Activated naive CD8-positive, alpha-beta T cell (primary cell): Measurements from ENCODE around the gene C1QTNF5.
"Not testable (repeated sequence)": the region's sequence is repeated elsewhere in the genome, so short reads cannot be mapped to it uniquely, and the experiment has no call there.

Experiments used
- H3K27ac Mint-ChIP-seq: one replicate; pipeline ENCODE4 v1.8.0; 2021; ENCODE audit warnings: mixed read lengths
- H3K27me3 Mint-ChIP-seq: one replicate; pipeline ENCODE4 v1.8.0; 2021; ENCODE audit warnings: mixed read lengths
- H3K36me3 Mint-ChIP-seq: one replicate; pipeline ENCODE4 v1.8.0; 2021; ENCODE audit warnings: mixed read lengths
- H3K4me1 Mint-ChIP-seq: one replicate; pipeline ENCODE4 v1.8.0; 2021; ENCODE audit warnings: low read depth, mixed read lengths
- H3K4me3 Mint-ChIP-seq: one replicate; pipeline ENCODE4 v1.8.0; 2021; ENCODE audit warnings: mild to moderate bottlenecking, mixed read lengths
- H3K9me3 Mint-ChIP-seq: one replicate; pipeline ENCODE4 v1.8.0; 2021; ENCODE audit warnings: low read depth, mixed read lengths

C1QTNF5 gene, protein sequence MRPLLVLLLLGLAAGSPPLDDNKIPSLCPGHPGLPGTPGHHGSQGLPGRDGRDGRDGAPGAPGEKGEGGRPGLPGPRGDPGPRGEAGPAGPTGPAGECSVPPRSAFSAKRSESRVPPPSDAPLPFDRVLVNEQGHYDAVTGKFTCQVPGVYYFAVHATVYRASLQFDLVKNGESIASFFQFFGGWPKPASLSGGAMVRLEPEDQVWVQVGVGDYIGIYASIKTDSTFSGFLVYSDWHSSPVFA

DNA sequence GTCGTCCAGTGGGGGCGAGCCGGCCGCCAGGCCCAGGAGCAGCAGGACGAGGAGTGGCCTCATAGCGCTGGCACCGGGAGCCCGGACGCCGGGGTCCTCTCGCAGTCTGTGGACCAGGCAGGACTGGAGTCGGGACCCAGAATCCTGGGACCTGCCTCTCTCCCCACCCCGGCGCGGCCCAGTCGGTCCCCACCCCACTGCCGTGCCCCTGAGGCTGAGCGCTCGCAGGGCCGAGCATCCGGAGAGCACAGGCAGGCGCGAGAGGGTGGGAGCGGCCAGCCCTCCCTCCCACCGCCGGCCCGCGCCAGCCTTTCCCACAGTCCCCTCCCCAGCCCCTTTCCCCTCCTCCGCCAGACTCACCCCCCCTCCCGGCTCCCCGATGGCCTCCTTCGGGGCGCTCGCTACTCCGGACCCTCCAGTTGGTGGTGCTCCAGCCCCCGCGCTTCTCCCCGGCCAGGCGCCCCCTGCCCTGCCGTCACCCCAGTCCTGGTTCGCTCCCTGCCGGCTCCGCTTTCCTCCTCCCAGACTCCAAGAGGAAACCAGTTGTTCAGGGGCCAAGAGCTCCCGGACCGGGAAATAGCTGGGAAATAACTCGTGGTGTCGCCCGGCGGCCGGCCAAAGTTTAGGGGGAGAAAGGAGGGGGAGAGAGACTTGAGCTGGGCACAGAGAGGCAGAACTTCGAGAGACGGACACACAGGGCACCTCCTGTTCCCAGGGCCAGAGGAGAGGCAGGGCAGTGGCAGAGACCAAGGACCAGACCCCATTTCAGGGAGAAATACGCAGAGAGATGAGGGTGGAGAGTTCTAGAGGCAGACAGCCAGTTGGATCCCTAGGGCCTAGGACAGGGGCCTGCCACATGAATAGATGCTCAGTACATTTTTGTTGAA, at the start of gene C1QTNF5:
C1QTNF5 (minus strand) TSS at position 549 of the 887 bp plus-strand sequence; CDS start at position 63, 486 bp downstream.
- peaks cover 18% of the 10 kb centered on the region for H3K27me3 Mint-ChIP-seq
- H3K36me3 Mint-ChIP-seq: no peaks in the 10 kb centered on the region
- H3K4me3 Mint-ChIP-seq: peak within 1 kb of the TSS; percentile 51
- peaks cover 26% of the 10 kb centered on the region for H3K4me1 Mint-ChIP-seq
- H3K9me3 Mint-ChIP-seq: no peaks in the 10 kb centered on the region
- H3K27ac Mint-ChIP-seq: no peak within 1 kb of the TSS

GRCh38 chr11:119389611-119390254, 49.0 kb upstream of the C1QTNF5 start:
- no peaks in the 10 kb centered on the region for H3K4me1 Mint-ChIP-seq
- peaks cover 10% of the 10 kb centered on the region for H3K27me3 Mint-ChIP-seq
- no peak overlapping the region for H3K27ac Mint-ChIP-seq

DNA sequence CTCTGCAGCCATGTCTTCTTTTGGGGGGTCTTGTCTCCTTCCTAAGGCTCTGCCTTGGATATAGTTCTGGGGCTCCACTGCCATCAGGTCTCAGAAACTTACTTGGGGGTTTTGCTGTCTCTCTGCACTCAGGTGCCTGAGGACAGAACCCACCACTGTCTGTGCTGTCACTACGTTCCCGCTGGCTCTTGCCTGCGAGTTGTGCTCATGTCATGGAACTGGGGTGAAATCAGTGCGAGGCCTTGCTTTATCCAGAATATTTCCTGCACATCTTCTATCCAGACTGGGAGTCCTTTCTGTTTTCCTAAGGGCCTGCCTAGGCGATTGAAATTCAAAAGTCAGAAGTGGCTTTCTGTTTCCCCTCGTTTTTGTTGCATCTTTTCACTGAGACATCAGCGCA, 47.4 kb upstream of the C1QTNF5 start:
- Mint-ChIP-seq H3K4me3 (no peak overlapping the region), H3K27me3 (peaks cover 6% of the 10 kb centered on the region), H3K27ac (no peak overlapping the region), H3K9me3 (no peaks in the 10 kb centered on the region), H3K4me1 (no peaks in the 10 kb centered on the region), H3K36me3 (no peaks in the 10 kb centered on the region)

More at GRCh38 chr11:119389611-119390254, 49.0 kb upstream of the C1QTNF5 start:
- Mint-ChIP-seq H3K9me3 (no peaks in the 10 kb centered on the region), H3K36me3 (no peaks in the 10 kb centered on the region), H3K4me3 (no peak overlapping the region)

- H3K27ac Mint-ChIP-seq: no peak overlapping the region
- H3K4me3 Mint-ChIP-seq: no peak overlapping the region
- H3K36me3 Mint-ChIP-seq: no peaks in the 10 kb centered on the region
- peaks cover 10% of the 10 kb centered on the region for H3K4me1 Mint-ChIP-seq
- H3K9me3 Mint-ChIP-seq: no peaks in the 10 kb centered on the region
- peaks cover 5% of the 10 kb centered on the region for H3K27me3 Mint-ChIP-seq
These were observed 43.6 kb upstream of the C1QTNF5 start for GRCh38 chr11:119384332-119384731.

DNA sequence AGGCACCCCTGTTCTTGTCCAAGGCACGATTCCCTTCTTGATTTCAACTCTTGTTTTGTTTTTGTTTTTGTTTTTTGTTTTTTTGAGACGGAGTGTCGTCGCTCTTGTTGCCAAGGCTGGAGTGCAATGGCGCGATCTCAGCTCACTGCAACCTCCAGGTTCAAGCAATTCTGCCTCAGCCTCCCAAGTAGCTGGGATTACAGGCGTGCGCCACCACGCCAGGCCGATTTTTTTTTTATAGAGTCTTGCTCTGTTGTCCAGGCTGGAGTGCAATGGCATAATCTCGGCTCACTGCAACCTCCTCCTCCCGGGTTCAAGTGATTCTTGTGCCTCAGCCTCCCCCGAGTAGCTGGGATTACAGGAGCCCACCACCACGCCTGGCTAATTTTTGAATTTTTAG, 41.8 kb upstream of the C1QTNF5 start:
- not testable (repeated sequence) for H3K4me3 Mint-ChIP-seq, H3K27me3 Mint-ChIP-seq, H3K9me3 Mint-ChIP-seq, H3K27ac Mint-ChIP-seq, H3K36me3 Mint-ChIP-seq
- peaks cover 10% of the 10 kb centered on the region for H3K4me1 Mint-ChIP-seq

DNA sequence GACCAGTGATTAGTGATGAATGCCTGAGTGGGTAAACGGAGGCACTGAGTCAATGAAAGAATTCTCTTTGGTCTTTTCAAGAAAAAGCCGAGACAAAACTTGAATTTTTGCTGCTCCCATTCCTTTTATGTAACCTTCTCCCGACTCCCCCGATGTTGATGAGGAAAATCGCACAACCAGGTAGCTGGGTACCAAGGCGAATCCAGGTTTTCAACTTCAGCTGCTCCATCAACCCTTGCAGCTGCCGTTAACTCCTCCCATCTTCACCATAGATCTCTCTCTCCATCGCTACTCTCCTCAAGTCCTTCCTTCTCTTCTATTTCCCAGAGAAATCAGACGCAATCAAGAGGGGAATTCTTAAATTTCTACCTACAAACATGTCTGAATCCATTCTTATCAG, 41.4 kb upstream of the C1QTNF5 start:
- Mint-ChIP-seq H3K4me1 (peaks cover 10% of the 10 kb centered on the region), H3K27ac (no peak overlapping the region), H3K27me3 (no peaks in the 10 kb centered on the region), H3K36me3 (no peaks in the 10 kb centered on the region), H3K4me3 (no peak overlapping the region), H3K9me3 (no peaks in the 10 kb centered on the region)

DNA sequence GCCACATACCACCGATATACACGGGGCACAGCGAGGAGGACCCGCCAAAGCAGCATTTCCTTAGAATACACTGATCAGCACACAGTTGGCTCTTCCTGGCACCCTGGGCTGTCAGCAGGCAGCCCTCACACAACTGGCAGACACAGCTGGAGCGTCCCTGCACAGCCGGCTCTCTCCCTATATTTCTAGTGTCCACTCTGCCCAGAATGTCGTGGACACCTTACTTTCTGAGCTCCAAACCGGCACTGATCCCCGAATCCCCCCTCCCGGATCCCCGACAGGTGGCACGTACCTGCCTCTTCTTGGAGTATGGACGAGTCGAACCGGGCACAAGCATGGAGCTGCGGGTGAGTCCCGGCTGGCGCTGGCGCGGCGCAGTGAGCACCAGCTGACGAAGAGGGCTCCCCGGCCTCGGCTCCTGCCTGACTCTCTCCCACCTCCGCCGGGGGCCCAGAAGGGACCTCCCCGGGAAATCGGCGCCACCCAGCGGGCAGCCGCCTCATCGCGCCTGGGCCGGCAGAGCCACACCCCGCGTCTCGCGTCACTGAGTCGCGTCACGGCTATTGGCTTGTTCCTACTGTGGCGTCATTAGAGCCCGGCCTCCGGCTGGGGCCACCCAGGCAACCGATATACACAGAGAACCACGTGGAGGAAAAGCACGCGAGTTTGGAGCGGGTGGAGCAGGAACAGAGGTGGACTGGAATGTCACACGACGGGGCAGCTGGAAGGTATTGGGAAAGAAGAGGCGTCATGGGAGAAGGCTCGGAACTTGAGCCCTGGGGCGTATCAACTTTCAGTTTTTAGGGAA, 40.7 kb upstream of the C1QTNF5 start, which contains the start of gene USP2:
USP2 (minus strand) TSS at position 510 of the 808 bp plus-strand sequence. CDS start 8,210 bp downstream, outside the sequence.
- H3K27me3 Mint-ChIP-seq: no peaks in the 10 kb centered on the region
- no peaks in the 10 kb centered on the region for H3K9me3 Mint-ChIP-seq
- H3K4me3 Mint-ChIP-seq: no peak within 1 kb of the TSS
- peak within 1 kb of the TSS; percentile 80 for H3K27ac Mint-ChIP-seq
- peaks cover 10% of the 10 kb centered on the region for H3K4me1 Mint-ChIP-seq
- no peaks in the 10 kb centered on the region for H3K36me3 Mint-ChIP-seq

- Mint-ChIP-seq H3K27ac (no peak overlapping the region), H3K27me3 (no peaks in the 10 kb centered on the region), H3K4me3 (no peak overlapping the region), H3K36me3 (no peaks in the 10 kb centered on the region), H3K9me3 (no peaks in the 10 kb centered on the region), H3K4me1 (peaks cover 10% of the 10 kb centered on the region)
These were observed 40.1 kb upstream of the C1QTNF5 start for GRCh38 chr11:119380827-119381180.

DNA sequence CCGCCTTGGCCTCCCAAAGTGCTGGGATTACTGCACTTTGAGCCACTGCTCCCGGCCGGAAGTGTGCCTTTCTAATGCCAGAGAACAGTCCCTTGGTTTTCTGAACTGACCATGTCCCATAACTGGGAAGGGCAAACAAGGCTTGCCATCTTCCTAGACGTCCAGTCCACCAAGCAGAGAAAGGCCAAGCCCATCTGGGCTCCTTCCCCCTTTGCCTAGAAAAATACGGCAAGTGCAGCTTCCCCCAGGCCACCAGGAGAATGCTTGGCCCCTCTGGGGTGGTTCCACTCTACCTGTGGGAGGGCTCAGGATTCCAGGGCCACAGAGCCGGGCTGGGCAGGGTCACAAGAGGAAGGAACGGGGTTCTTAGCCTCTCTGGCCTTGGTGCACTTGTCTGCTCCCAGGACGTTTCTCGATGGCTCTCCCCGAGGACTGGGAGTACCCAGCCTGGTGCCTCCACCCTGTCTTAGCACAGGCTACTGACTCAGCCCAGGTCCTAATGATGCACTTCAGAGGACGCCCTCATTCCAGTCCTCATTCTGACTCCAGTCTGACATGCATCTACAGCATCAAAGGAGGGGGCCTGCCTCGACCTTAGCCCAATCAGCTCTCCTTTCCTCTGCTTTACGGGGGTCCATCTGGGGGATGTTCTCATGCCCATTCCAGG, 39.6 kb upstream of the C1QTNF5 start:
- H3K27ac Mint-ChIP-seq: no peak overlapping the region
- H3K9me3 Mint-ChIP-seq: no peaks in the 10 kb centered on the region

DNA sequence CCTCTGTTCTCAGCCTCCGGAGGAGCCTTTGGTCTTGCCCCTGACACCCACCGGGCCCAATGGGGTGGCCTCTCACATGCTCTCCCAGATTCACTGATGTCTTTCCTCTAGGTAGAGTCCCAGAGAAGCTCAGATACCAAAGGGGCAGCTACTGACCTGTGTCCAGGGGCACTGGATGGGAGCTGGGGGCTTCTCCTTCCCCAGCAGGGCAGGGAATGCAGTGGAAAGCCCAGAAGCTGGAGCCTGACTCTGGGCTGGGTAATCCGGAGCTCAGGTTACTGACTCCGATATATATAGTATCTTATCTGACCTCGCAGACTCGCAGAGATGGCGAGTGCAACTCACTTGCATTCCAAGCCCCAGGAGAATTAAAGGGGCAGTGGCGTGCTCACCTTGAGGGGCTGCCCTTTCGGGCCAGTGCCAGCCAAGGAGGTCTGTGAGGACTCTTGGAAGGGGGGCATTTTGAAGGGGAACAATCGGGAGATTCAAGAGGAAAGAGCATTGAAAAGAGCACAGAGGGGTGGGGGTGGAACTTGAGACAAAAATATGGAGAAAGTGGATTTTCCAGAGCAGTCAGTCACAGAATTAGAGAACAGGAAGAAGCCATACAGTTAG, 38.3 kb upstream of the C1QTNF5 start:
- Mint-ChIP-seq H3K27ac (no peak overlapping the region), H3K36me3 (no peaks in the 10 kb centered on the region), H3K4me1 (peaks cover 12% of the 10 kb centered on the region), H3K9me3 (no peaks in the 10 kb centered on the region), H3K4me3 (no peak overlapping the region), H3K27me3 (no peaks in the 10 kb centered on the region)

More for the DNA sequence above, 39.6 kb upstream of the C1QTNF5 start:
- Mint-ChIP-seq H3K4me1 (peaks cover 10% of the 10 kb centered on the region), H3K36me3 (no peaks in the 10 kb centered on the region), H3K4me3 (no peak overlapping the region), H3K27me3 (no peaks in the 10 kb centered on the region)

DNA sequence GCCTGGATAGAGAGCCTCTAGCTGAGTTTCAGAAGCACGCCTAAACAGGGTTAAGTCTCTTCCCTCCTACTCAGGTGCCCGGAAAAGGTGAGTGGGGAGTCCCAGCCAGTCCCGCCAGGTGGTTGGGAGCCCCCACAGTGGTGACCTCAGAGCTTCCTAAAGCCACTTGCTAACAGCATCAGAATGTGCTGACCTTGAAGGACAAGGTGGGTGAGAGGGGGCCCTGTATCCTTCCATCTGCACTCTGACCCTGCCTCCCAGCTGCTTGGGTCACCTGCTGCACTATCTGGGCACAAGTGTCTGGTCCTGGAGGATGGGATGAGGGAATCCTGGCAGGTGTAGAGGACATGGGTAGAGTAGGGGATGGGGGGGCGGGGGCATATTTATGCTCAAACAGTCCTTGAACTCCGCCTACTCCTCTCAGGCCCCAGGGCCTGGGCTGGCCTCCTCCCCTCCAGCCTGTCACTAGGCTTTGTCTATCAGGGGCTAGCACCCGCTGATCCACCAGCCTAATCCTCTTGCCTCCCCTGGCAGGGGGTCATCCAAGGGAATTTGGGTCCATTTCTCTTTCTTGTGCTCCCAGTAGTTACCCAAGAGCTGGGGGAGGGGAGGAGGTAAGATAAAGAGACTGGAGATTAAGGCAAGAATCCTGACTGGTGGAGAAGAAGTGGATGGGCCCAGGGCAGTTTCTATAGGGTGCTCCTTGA, 37.4 kb upstream of the C1QTNF5 start:
- Mint-ChIP-seq H3K4me1 (peaks cover 18% of the 10 kb centered on the region), H3K36me3 (no peaks in the 10 kb centered on the region), H3K4me3 (no peak overlapping the region), H3K27me3 (no peaks in the 10 kb centered on the region), H3K9me3 (no peaks in the 10 kb centered on the region), H3K27ac (no peak overlapping the region)

DNA sequence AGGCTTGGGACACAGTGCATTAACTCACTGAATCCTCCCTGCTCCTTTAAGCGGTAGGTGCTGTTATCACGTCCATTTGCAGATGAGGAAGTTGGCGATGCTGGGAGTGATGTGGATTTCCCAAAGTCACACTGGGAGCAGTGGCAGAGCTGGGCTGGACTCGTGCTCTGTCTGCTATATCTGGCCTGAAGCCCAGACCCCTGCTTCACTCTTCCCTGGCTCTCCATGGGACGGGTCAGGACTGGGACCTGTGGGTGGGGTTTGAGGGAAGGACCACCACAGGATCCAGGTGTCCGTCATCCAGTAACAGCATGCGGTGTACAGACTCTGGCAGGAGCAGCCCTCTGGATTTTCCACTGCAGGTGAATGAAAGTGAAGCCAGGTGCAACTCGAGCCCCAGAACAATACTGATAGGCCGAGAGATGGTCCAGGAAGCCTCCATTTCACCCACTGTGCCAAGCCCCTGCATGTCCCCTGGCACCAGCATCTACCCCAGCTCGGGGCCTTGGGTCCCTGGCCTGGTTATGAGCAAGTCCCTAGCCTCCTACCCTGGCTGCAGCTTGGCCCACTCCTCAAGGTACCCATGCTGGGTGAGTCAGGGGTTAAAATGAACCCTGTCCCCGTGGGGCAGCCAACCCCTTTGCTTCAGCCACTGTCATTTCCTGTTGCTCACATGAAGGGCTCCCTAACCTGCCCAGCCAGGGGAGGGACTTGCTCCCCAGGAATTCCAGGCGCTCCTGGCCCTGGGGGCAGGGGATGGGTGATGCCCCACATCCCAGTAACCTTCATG, 36.6 kb upstream of the C1QTNF5 start:
- Mint-ChIP-seq H3K27me3 (no peaks in the 10 kb centered on the region), H3K27ac (no peak overlapping the region), H3K36me3 (no peaks in the 10 kb centered on the region), H3K4me1 (peaks cover 18% of the 10 kb centered on the region), H3K4me3 (no peak overlapping the region), H3K9me3 (no peaks in the 10 kb centered on the region)
